ENCODE data around the gene FMNL2.
A peak's percentile ranks its signal among the peaks of the same experiment; 100 is the strongest.

FMNL2 gene

GRCh38 chr2:152617456-152618192 is 282.6 kb downstream of the FMNL2 start:
- no peak for DNase-seq (ENCODE audit: low read depth)

GRCh38 chr2:152618193-152618564 is 283.2 kb downstream of the FMNL2 start:
- DNase-seq (ENCODE audit: low read depth): no peak

GRCh38 chr2:152620208-152620607 is 285.2 kb downstream of the FMNL2 start:
- DNase-seq (ENCODE audit: low read depth): peak; percentile 12

GRCh38 chr2:152620985-152621384 is 286.0 kb downstream of the FMNL2 start:
- no peak for DNase-seq (ENCODE audit: low read depth)

GRCh38 chr2:152622219-152622618 is 287.2 kb downstream of the FMNL2 start:
- DNase-seq (ENCODE audit: low read depth): no peak

GRCh38 chr2:152623076-152623740 is 288.2 kb downstream of the FMNL2 start:
- DNase-seq (ENCODE audit: low read depth): no peak

GRCh38 chr2:152623775-152624174 is 288.8 kb downstream of the FMNL2 start:
- no peak for DNase-seq (ENCODE audit: low read depth)

- DNase-seq (ENCODE audit: low read depth): peak; percentile 63
Measured at GRCh38 chr2:152624805-152625204, 289.8 kb downstream of the FMNL2 start.

- no peak for DNase-seq (ENCODE audit: low read depth)
Measured at GRCh38 chr2:152626911-152627339, 292.0 kb downstream of the FMNL2 start.

- DNase-seq (ENCODE audit: low read depth): peak; percentile 41
Measured at GRCh38 chr2:152627351-152627957, 292.5 kb downstream of the FMNL2 start.

- DNase-seq (ENCODE audit: low read depth): no peak
Measured at GRCh38 chr2:152629202-152629601, 294.2 kb downstream of the FMNL2 start.

- no peak for DNase-seq (ENCODE audit: low read depth)
Measured at GRCh38 chr2:152630466-152630865, 295.5 kb downstream of the FMNL2 start.

- DNase-seq (ENCODE audit: low read depth): no peak
Measured at GRCh38 chr2:152632736-152633135, 297.8 kb downstream of the FMNL2 start.

- DNase-seq (ENCODE audit: low read depth): peak; percentile 25
Measured at GRCh38 chr2:152635635-152636298, 300.8 kb downstream of the FMNL2 start.

GRCh38 chr2:152637251-152637650 is 302.3 kb downstream of the FMNL2 start:
- DNase-seq (ENCODE audit: low read depth): peak; percentile 71

- DNase-seq (ENCODE audit: low read depth): peak; percentile 59
Measured at GRCh38 chr2:152638056-152638455, 303.1 kb downstream of the FMNL2 start.

- DNase-seq (ENCODE audit: low read depth): no peak
Measured at GRCh38 chr2:152638590-152638989, 303.6 kb downstream of the FMNL2 start.

- no peak for DNase-seq (ENCODE audit: low read depth)
Measured at GRCh38 chr2:152644189-152644873, 309.4 kb downstream of the FMNL2 start.

GRCh38 chr2:152646264-152646663 is 311.3 kb downstream of the FMNL2 start:
- no peak for DNase-seq (ENCODE audit: low read depth)

- DNase-seq (ENCODE audit: low read depth): peak; percentile 94
Measured at GRCh38 chr2:152646775-152647174, 311.8 kb downstream of the FMNL2 start.

- DNase-seq (ENCODE audit: low read depth): no peak
Measured at GRCh38 chr2:152647552-152647951, 312.6 kb downstream of the FMNL2 start.

GRCh38 chr2:152648336-152648735 is 313.4 kb downstream of the FMNL2 start:
- peak; percentile 11 for DNase-seq (ENCODE audit: low read depth)

All from amniotic epithelial cell (primary cell).